ENCODE measurements around the gene IL17REL.
"Not testable (repeated sequence)": the region's sequence is repeated elsewhere in the genome, so short reads cannot be mapped to it uniquely, and the experiment has no call there.

IL17REL gene

DNA sequence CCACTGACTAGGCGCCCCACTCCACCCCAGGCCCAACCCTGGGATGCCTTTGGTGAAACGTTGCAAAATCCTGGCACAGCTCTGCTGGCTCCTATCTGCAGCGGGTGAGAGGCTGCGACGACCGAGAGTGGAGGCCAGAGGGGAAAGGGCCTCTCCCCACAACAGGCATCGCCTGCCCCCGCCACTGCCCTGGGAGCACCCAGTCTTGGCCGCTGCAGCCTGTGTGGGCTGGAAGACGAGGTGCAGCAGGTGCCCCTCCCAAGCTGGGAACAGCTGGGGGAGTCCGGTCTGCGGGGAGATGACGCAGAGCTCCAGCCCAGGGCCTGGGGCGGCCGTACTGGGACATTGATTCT, 56.2 kb downstream of the IL17REL start:
- DNase-seq (ENCODE audit: low read depth): no peak

DNA sequence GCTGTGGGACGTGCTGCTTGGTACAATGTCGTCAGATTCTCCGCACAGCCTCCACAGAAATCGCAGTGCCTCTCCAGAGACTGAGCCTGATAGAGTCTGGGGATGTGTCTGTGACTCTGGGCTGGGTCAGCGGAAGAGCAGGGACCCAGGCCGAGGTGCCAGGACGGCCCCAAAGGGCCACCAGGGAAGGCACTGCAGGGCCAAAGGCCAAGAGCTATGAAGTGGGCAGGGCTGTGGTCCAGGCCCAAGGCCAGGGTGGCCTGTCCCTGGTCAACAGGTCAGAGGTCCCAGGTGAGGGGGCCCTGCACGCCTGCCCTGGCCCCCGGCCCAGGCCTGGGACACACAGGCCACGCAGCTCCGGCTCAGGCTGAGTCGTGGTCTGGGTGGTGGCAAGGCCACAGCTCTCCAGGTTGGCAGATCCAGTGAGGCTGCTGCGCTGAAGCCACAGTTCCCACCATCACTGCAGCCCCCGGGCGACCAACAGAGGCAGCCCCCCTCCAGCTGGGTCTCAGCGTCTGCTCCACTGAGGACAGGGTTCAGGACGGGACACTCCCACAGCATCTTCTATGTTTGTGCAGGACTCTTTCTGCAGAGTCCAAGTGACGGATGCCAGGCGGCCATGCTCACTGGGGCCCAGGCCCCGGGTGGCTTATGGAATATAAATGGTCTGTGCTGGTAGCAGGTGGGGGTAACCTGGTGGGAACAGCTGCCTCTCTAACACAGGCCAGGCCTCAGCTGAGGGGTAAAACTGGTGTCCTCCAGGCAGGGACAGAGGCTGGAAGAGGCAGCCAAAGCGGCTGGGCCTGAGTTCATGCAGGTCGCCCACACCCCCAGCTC, 56.8 kb downstream of the IL17REL start:
- no peak for DNase-seq (ENCODE audit: low read depth)

DNA sequence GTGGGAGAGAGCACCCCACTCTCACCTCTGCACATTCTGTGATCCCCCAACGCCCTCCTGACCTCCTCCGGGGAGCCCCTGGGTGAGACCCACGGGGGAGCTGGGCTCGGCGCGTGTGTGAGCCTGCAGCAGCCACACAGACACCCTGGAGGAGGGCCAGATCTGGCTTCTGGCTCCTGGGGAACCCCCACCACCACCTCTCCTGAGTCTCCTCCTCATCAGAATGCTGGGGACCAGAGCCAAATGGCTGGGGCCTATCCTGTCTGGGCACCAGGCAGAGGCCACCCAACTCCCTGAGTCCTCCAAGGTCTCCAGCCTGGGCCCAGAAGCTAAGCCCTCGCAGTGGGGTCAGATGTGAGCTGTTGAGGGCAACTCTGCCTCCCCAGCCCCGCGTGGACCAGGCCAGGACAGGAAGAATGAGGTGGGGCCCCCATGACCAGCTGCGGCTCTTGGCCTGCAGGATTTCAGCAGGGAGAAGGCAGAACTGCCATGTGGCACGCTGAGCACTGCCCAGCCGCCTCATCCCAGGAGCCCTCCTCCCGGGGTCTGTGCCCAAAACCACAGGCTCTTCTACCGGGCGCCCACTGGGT, 57.5 kb downstream of the IL17REL start:
- DNase-seq (ENCODE audit: low read depth): no peak

DNA sequence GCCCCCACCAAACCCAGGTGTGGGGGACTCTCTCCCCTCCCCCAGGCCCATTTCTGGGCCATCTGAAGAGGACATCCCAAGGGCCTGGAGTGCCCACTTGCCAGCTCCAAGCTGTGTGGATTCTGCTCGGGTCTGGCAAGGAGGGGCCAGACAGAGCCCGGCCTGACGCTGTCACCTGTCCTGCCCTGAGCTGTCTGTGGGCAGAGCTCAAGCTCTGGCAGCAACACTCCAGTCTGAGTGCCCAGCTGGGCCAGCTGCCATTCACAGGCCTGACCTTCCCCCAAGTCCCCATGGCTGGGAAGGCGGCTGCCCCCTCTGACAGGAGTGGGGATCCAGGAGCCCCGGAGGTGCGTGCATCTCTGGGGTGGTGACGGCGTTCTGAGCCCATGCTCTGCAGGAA, 58.2 kb downstream of the IL17REL start:
- no peak for DNase-seq (ENCODE audit: low read depth)

DNA sequence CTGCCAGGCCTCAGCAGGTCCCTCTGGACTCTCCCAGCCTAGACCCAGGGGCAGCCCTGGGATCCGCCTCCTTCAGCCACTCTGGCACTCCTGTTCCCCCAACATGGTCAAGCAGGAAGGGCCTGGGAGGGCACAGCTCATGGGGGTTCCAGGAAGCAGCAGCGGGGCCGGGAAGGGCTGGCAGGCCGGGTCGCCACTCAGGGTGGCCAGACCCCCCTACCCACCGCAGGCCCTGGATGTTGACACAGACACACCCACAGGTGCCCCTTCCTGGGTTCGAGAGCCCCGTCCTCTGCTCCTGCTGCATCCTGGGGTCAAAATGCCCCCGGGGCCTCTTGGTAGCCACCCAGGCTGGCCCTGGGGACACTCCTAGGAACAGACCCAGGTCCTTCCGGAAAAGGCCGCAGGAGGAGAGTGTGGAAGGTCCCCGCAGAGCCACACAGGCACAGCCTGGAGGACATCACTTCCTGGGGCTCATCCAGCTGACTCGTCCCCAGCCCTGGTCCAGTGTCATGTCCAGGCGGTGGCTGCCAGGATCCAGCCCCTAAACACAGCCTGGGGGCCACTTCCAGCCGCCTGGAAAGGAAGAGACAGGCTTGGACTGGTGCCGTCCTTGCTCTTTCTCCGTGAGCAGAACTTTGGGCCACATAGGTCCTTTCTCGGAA, 58.8 kb downstream of the IL17REL start:
- DNase-seq (ENCODE audit: low read depth): no peak

DNA sequence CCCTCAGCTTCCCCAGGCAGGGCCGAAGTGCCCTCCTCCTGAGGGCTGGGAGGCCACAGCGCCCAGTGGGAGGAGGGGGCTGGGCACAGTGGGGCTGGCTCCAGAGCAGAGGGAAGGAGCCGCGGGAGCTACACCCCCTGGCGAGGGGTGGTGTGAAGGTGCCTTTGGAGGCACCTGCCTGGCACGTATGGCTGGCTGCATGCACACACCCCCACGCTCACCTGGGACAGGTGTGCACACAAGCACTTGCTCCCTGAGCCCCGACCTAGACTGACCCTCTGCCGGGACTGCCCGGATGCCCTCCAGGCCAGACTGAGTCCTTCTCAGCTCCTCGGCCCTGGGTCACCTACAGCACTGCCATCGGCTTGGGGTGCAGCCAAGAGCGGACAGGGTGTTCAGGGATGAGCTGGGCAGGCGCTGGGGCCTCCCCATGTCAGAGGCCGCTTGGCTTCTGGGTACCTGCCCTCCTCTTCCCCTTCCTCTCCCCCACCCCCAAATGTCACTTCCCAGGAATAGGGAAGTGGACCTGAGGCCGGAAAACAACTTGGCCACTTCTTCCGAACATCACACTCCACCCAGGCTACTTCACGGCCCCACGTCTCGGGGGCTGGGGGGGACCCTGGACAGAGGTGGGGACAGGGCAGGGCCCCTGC, 59.4 kb downstream of the IL17REL start:
- no peak for DNase-seq (ENCODE audit: low read depth)

DNA sequence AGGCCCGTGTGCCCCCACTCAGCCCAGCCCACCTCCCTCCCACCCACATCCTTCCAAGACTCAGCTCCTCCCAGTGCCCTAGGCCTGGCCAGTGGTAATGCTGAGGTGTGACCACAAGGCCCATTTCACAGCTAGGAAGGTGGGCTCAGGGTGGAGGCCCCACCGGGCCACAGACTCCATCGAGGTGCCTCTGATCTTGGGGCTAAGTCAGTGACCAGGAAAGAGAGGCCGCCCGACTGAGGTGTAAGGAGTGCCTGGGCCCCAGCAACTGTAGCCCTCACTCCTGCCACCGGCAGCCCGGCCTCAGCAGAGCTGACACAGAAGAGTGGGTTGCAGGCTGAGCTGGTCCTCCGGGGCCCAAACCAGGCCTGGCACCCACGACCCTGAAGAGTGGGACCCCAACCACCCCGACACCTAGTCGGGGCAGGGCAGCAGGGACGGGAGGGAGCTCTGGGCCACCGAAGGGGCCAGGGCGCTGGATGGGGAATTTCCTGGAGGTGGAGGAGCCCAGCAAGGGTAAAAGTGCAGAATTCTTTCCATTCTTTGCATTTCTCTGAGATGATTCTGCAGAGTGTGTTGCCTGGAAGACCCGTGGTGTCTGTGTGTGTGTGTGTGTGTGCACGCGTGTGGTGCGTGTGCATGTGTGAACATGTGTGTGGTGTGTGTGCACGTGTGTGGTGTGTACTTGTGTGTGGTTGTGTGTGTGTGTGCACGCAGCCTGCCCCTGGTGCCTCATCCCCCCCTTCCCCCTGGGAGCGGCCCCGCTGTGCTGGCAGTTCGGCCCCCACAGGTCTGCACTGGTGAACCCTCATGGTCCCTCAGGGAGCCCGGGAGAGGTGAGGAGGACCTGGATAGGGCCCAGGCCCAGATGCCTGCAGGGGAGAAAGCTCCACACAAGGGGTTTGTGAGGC, 60.3 kb downstream of the IL17REL start:
- no peak for DNase-seq (ENCODE audit: low read depth)

DNA sequence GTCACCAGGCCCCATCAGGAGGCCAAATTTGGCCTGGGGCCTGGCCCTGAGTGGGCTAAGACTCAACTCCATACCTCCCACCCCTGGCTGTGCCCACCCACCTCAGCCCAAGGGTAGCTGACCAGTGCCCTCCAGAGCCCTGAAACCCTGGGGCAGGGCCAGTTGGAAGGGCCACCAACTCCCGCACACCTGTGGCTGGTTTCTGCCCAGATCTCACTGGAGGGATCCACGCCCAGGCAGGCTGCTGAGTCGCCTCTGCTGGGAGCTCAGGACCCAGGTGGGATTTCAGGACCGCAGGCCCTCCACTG, 60.9 kb downstream of the IL17REL start:
- DNase-seq (ENCODE audit: low read depth): no peak

DNA sequence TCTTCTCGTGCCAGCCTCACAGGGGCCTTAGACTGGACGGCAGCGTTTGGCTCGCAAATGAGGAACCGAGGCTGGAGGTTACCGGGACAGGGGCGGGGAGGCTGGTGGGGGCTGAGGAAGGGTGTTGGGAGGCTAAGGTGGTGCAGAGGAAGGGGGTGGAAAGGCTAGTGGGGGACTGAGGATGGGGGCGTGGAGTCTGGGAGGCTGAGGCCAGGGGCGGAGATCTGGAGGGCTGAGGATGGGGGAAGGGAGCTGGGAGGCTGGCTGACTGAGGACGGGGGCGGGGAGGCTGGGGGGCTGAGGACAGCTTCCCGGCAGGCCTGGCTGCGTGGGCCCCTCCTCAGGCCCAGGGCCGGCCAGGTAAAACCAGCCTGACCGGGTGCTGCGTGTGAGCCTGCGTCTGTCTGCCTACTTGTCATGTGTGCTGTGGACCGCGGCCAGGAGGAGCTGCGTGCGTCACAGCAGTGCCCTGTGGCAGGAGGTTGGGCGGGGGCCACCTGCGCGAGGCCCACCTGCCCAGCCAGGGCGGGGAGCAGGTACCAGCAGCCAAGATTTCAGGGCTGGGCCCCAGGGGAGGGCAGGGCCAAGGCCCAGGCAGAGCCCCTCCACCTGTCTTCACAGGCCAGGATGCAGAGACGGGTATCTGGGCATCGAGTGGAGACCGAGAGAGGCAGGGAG, 61.4 kb downstream of the IL17REL start:
- DNase-seq (ENCODE audit: low read depth): peak; percentile 77

DNA sequence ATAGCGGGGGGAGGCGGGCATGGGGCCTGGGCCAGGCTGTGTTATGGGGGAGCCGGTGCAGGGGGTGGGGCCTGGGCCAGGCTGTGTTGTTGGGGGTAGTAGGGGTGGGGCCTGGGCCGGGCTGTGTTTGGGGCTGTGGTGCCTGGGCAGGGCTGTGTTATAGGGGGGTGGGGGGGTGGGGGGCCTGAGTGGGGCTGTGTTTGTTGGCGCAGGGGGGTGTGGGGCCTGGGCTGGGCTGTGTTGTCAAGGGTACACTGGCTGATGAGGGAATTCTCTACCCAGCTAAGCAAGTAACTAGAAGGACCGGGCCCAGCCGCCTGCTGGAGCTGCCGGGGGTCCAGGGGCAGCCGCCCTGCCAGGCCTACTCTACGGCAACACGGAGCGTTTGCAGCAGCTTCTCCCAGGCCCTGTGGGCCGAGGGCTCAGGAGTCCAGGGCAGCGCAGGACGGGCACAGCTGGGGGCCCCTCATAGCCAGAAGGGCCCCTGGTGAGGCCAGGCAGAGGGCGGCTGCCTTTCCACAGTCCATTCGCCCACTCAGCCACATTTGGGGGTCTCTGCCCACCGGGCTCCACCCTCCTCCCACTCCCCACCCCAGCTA, 62.1 kb downstream of the IL17REL start:
- no peak for DNase-seq (ENCODE audit: low read depth)

DNA sequence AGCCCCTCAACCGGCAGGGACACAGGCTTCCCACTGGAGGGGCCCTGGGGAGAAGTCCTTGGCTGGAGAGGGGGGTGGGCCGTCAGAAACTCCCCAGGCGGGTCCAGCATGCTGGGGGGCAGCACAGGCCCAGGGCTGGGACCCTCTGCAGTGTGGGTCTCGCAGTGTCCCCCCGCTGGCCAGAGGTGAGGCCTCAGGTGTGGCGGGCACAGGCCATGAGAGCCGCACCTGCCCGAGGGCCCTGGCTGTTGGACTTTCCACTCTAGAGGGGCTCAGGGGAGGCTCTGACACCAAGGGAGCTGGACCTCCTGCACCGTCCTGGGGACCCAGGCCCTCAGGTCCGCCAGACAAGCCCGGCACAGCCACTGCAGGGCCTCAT, 62.7 kb downstream of the IL17REL start:
- DNase-seq (ENCODE audit: low read depth): no peak

DNA sequence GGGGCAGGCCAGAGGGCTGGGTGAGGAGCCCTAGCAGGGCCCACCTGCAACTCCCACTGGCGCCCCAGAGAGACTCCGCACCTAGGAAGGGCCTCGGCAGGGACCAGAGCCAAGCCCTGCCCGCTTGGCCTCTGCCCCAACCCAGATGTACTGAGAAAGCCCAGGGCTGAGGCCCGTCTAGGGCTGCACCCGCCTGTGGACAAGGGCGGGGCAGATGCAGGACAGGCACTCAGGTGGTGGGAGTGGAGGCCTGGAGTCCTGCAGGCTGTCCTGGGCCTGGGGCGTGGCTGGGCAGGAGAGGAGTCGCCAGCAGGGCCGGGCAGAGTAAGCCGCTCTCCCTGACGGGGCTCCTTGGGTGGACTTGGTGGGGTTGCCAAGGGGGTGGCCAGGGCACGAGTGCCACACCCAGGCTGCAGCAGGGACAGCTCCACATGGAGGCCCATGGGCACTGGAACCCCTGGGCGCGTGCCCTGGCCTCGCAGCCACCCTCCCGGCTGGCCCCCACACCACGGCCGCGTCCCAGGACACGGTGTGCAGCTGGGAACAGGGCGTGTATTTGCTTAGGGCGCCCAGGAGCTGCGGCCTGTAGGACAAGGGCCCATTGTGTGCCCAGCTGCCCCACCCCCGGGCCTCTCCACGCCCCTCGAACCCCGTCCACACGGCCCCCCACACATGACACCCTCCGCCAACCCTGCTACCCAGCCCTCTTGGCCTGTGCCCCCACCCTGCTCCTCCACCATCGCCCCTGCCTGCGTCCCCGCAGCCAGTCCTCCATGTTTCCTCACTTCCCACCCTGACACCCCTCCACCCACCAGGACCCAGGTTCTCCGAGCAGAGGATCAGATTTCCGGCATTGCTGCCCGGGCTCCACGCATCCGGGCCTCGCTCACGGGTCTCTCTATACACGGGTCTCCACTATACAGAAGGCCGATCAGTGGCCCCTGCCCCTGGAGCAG, 63.3 kb downstream of the IL17REL start:
- no peak for DNase-seq (ENCODE audit: low read depth)

DNA sequence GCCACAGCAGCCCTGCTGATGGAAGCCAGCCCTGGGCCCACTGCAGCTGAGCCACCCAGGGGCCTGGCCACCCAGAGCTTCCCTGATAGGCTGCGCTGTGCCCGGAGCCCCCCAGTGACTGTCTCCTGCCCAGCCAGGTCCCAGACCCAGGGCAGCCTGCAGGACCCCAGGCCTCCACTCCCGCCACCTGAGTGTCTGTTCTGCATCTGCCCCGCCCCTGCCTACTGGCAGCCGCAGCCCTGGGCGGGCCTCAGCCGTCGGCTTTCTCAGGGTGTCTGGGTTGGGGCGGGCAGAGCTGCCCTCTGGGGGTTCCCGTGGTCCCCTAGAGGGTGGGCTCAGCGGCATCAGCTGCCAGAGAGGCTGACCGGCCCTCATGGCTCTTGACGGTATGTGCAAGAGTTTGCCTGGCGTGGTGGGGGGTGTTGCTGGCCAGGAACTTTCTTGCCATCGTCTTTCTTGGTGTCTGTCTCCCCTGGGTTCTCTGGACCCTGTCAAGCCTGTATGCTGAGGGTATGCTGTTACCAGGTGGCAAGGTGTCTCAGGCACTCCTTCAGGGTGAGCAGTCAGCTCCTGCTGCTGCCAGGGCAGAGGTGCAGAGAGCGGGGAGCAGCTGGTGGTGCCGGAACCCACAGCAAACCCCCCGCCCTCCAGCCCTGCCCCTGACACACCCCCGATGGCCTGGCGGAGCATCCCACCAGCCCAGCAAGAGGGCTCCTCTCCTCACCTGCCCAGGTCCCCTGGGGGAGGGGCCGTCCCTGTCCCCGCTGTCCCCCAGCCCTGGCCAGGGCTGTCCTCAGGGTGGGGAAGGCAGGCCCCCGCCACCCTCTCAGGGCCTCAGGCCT, 64.2 kb downstream of the IL17REL start:
- no peak for DNase-seq (ENCODE audit: low read depth)

DNA sequence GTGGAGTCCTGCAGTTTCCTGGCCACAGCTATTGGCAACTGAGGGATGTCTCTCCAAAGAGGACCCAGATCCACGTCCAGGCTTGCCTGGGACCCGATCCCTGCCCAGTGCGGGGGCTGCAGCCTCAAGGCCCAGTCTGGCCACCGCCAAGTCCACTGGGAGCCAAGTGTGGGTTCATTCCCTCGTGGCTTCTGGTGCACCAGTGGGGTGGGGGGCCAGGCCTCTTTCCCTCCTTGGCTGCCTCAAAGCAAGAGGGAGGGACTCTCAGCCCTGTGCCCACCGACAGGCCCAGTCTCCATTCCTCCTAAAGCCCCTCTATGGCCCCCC, 65.3 kb downstream of the IL17REL start:
- no peak for DNase-seq (ENCODE audit: low read depth)

DNA sequence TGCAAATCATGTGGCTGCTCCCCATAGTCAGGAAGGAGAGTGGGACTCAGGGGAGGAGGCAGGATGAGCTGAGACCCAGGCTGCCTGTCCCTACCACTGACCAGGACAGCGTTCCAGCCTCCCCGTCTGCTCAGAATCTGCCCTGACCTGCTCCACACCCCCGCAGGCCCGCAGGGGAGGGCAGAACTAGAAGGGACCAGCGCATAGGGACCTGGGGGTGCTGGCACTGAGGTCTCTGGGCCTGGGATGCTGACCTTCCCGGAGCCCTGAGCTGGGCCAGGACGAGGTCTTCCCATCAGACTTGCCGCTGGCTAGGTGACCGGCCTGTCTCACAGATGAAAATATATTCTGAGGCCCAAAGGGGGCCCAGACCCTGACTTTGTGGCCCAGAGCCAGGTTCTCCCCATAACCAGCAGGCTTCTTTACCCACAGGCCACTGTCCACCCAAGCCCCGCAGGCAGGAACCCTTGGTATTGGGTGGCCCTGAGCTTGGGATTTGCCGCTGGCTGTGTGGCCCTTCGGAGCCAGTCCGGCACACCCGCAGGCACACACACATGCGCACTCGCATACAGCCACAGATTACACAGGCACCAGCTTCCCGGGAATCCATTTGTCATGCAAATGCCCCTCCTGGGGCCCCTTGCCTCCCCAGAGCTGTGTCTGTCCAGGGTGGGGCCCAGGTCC, 65.8 kb downstream of the IL17REL start:
- no peak for DNase-seq (ENCODE audit: low read depth)

DNA sequence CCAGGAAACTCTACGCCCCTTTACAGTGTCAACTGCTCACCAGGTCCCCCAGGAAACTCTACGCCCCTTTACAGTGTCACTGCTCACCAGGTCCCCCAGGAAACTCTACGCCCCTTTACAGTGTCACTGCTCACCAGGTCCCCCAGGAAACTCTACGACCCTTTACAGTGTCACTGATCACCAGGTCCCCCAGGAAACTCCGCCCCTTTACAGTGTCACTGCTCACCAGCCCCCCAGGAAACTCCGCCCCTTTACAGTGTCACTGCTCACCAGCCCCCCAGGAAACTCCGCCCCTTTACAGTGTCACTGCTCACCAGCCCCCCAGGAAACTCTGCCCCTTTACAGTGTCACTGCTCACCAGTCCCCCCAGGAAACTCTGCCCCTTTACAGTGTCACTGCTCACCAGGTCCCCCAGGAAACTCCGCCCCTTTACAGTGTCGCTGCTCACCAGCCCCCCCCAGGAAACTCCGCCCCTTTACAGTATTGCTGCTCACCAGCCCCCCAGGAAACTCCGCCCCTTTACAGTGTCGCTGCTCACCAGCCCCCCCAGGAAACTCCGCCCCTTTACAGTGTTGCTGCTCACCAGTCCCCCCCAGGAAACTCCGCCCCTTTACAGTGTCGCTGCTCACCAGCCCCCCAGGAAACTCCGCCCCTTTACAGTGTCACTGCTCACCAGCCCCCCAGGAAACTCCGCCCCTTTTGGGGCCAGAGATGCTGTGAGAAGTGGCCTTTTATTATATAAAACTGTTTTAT, 67.3 kb downstream of the IL17REL start:
- DNase-seq (ENCODE audit: low read depth): not testable (repeated sequence)

Data from stimulated activated CD8-positive, alpha-beta memory T cell treated with anti-CD3 and anti-CD28 coated beads, Interleukin-12 subunit alpha, Interleukin-12 subunit beta, amount 100 ng/mL, for 4 hours (primary cell).